Smooth muscle cell (in vitro differentiated cells): Measurements from ENCODE around the gene NR2C2AP. TPM values are rescaled to one million over a fixed set of nuclear protein-coding genes. Genes with fewer than 3 reads are reported as not detected.
A peak's percentile ranks its signal among the peaks of the same experiment; 100 is the strongest.

Experiments used
- DNase-seq: peaks from one replicate; lab custom pipeline; 2025; ENCODE audit not compliant: unreplicated experiment; lab: John Stamatoyannopoulos, UW
- H2AFZ ChIP-seq: fragments of 200-600 bp; sonication (generic); 2 replicates; pipeline ENCODE4 v1.6.0; 2016; ENCODE audit warnings: antibody characterized with exemption, low read depth, mild to moderate bottlenecking
- H3F3A ChIP-seq: fragments of 200-600 bp; sonication (generic); 2 replicates; pipeline ENCODE4 v1.6.0; 2017; ENCODE audit warnings: antibody characterized with exemption, low read depth
- H3K27ac ChIP-seq: fragments of 200-600 bp; sonication (generic); 2 replicates; pipeline ENCODE4 v1.5.1; 2016; ENCODE audit warnings: low read depth, mild to moderate bottlenecking
- H3K27me3 ChIP-seq: fragments of 200-600 bp; sonication (generic); 2 replicates; pipeline ENCODE4 v1.6.1; 2016; ENCODE audit warnings: low read depth, mild to moderate bottlenecking
- H3K36me3 ChIP-seq: fragments of 200-600 bp; sonication (generic); 2 replicates; pipeline ENCODE4 v1.5.1; 2016; ENCODE audit warnings: low read depth
- H3K4me1 ChIP-seq: fragments of 200-600 bp; sonication (generic); 2 replicates; pipeline ENCODE4 v1.5.1; 2016; ENCODE audit warnings: low read depth
- H3K4me2 ChIP-seq: fragments of 200-600 bp; sonication (generic); 2 replicates; pipeline ENCODE4 v1.6.0; 2016; ENCODE audit warnings: mild to moderate bottlenecking
- H3K4me3 ChIP-seq: fragments of 200-600 bp; sonication (generic); 2 replicates; pipeline ENCODE4 v1.5.1; 2016; ENCODE audit warnings: mild to moderate bottlenecking
- H3K79me2 ChIP-seq: fragments of 200-600 bp; sonication (generic); 2 replicates; pipeline ENCODE4 v1.6.0; 2016; ENCODE audit warnings: low read depth, mild to moderate bottlenecking
- H3K9ac ChIP-seq: fragments of 200-600 bp; sonication (generic); 2 replicates; pipeline ENCODE4 v1.6.0; 2016; ENCODE audit warnings: low read depth
- H3K9me3 ChIP-seq: fragments of 200-600 bp; sonication (generic); replicated peaks from 2 replicates; pipeline ENCODE4 v1.5.1; 2016; ENCODE audit warnings: low read depth
- H4K20me1 ChIP-seq: fragments of 200-600 bp; sonication (generic); 2 replicates; pipeline ENCODE4 v1.6.0; 2016; ENCODE audit warnings: low read depth
- WGBS: methylation state at CpG from one replicate; pipeline ENCODE4 v1.1.7; 2016; ENCODE audit warnings: low lambda C conversion rate; 5-methylcytosine and 5-hydroxymethylcytosine counted together
- polyA plus RNA-seq: library from polyadenylated mRNA; unstranded; fragments of >200 nt; fragmentation: Nextera tagmentation; extraction: Ambion mirVana; gene quantifications from 2 replicates; pipeline ENCODE4 v1.2.1, GENCODE V29; 2016
- total RNA-seq: library from RNA; depleted of rRNA; stranded (reverse); fragments of >200 nt; gene quantifications from 2 replicates; pipeline ENCODE4 v1.2.3, GENCODE V29; 2014
- TF ChIP-seq, protein P1 (sequence below): fragments of 200-600 bp; sonication (generic); IDR thresholded peaks from 2 replicates; pipeline ENCODE4 v1.5.1; 2017; ENCODE audit warnings: borderline replicate concordance, mild to moderate bottlenecking, antibody characterized with exemption; ENCODE audit not compliant: insufficient read depth, poor library complexity, severe bottlenecking

Gene NR2C2AP
- total and polyA plus RNA-seq, 2 experiments from 2014 or later: 6.9 to 10.5 TPM

DNA sequence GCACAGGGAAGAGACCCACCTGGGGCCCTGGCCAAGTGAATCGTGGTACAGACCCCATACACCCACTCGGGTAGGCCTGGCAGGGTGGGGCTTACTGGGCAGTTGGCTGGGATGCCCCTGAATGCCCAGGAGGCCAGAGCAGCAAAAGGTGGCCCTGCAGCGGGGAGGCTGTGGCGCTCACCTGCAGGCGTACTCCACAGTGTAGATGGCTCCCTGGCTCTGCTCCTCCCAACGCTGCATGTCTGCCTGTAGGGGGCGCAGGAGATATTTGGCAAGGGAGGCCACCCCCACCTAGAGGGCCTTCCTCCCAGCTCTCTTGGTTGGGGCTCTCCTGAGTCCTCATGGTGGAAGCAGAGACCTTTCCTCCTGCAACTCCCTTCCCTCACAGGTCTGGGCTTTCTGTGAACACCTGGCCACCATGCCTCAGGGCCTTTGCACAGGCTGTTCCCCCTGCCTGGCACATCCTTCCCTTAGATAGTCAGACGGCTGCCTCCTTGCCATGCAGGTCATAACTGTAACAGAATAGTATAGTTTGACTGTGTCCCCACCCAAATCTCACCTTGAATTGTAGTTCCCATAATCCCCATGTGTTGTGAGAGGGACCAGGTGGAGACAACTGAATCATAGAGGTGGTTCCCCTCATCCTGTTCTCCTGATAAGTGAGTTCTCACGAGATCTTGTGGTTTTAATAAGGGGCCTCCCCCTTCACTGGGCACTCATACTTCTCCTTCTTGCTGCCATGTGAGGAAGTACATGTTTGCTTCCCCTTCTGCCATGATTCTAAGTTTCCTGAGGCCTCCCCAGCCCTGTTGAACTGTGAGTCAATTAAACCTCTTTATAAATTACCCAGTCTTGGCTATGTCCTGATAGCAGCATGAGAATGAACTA is 17.1 kb downstream of the NR2C2AP start:
- no peak for DNase-seq
- H4K20me1 ChIP-seq: no peaks in the 10 kb centered on the region
- peaks cover 5% of the 10 kb centered on the region for H3K4me1 ChIP-seq
- TF ChIP-seq, protein P1, sequence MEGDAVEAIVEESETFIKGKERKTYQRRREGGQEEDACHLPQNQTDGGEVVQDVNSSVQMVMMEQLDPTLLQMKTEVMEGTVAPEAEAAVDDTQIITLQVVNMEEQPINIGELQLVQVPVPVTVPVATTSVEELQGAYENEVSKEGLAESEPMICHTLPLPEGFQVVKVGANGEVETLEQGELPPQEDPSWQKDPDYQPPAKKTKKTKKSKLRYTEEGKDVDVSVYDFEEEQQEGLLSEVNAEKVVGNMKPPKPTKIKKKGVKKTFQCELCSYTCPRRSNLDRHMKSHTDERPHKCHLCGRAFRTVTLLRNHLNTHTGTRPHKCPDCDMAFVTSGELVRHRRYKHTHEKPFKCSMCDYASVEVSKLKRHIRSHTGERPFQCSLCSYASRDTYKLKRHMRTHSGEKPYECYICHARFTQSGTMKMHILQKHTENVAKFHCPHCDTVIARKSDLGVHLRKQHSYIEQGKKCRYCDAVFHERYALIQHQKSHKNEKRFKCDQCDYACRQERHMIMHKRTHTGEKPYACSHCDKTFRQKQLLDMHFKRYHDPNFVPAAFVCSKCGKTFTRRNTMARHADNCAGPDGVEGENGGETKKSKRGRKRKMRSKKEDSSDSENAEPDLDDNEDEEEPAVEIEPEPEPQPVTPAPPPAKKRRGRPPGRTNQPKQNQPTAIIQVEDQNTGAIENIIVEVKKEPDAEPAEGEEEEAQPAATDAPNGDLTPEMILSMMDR: peak; percentile 56
- H3K79me2 ChIP-seq: peaks cover 14% of the 10 kb centered on the region
- H3F3A ChIP-seq: no peaks in the 10 kb centered on the region
- no peak overlapping the region for H3K9ac ChIP-seq
- H2AFZ ChIP-seq: no peak overlapping the region
- no peak overlapping the region for H3K4me3 ChIP-seq
- H3K4me2 ChIP-seq: no peak overlapping the region
- WGBS: 68% methylated on average over 9 of the region's 9 CpGs
- H3K27me3 ChIP-seq: no peaks in the 10 kb centered on the region
- H3K36me3 ChIP-seq: no peaks in the 10 kb centered on the region
- no peaks in the 10 kb centered on the region for H3K9me3 ChIP-seq
- no peak overlapping the region for H3K27ac ChIP-seq

DNA sequence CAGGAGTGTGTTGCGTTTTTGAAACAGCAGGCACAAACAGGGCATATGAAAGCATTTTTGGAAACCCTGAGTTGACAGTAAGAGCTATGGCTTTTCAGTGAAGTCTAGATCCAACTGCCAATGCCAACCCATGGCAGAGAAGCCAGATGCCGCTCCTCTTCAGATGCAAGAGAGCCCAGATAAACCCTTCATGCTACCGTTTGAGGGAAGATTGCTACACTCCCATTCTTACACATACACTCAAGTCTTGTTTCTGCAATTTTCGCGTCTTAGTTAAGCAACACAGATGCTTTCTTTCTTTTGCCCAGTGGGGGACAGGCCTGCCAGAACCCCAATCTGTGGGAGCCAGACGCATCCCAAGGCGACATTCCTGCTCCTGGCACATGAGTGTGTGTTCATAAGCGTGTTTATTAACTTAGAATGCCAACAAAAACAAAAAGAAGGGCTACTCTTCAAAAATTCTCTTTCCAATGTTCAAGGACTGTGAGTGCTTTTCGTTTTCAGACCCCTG is 21.7 kb downstream of the NR2C2AP start:
- Histone ChIP-seq H3K4me3 (no peak overlapping the region), H3K9ac (no peak overlapping the region), H3K4me1 (no peaks in the 10 kb centered on the region), H4K20me1 (no peaks in the 10 kb centered on the region), H3K36me3 (no peaks in the 10 kb centered on the region), H3K9me3 (no peaks in the 10 kb centered on the region), H3K27me3 (no peaks in the 10 kb centered on the region), H3K79me2 (no peaks in the 10 kb centered on the region), H3F3A (no peaks in the 10 kb centered on the region), H3K27ac (no peak overlapping the region), H2AFZ (no peak overlapping the region), H3K4me2 (no peak overlapping the region)
- TF ChIP-seq, protein P1: no peak
- WGBS: 98% methylated on average over 9 of the region's 9 CpGs
- no peak for DNase-seq

GRCh38 chr19:19179548-19180441 is 23.4 kb downstream of the NR2C2AP start:
- TF ChIP-seq, protein P1: no peak

More at GRCh38 chr19:19179548-19180441, 23.4 kb downstream of the NR2C2AP start:
- Histone ChIP-seq H3K27ac (no peak overlapping the region), H3K9me3 (no peaks in the 10 kb centered on the region), H2AFZ (no peak overlapping the region), H3K79me2 (no peaks in the 10 kb centered on the region), H3K4me2 (no peak overlapping the region), H3K36me3 (no peaks in the 10 kb centered on the region), H4K20me1 (no peaks in the 10 kb centered on the region), H3F3A (no peaks in the 10 kb centered on the region), H3K4me3 (no peak overlapping the region), H3K9ac (no peak overlapping the region), H3K4me1 (no peaks in the 10 kb centered on the region), H3K27me3 (no peaks in the 10 kb centered on the region)
- no peak for DNase-seq
- whole genome bisulfite sequencing: 94% methylated on average over 17 of the region's 17 CpGs
